ENCODE data around the gene GRM7.

Gene GRM7

DNA sequence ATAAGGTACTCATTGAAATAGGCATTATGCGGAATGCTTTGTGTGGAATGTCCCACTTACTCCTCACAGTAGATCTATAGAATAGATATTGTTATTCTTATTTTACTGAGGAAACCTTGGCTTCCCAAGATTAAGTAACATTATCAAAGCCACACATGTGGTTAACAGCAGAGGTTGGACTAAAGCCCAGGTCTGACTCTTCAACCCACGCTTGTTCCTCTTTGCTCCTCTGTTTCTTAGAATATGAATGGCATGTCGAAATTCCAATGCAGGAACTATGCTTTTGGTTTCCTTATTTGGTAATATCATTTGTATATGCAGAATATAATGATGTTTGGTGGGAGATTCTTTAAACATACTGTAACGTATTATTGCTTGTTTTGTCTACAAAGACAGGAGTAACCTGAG, 821.9 kb downstream of the GRM7 start:
- DNase-seq: no peak

DNA sequence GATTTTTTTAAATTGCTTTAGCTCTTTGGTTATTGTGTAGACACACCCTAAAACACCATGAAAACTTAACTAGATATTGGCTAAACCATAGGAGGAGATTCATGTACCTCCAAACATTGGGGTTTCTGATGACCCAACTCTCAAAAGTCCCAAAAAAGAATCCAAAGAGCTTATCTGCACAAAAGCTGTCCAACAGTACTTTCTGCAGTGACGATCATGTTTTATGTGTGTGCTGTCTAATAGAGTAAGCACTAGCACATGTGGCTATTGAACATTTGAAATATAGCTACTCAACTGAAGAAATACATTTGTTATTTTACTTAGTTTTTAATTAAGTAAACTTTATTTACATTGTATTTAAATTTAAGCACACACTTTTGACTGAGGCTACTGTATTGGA, 822.5 kb downstream of the GRM7 start:
- no peak for DNase-seq

DNA sequence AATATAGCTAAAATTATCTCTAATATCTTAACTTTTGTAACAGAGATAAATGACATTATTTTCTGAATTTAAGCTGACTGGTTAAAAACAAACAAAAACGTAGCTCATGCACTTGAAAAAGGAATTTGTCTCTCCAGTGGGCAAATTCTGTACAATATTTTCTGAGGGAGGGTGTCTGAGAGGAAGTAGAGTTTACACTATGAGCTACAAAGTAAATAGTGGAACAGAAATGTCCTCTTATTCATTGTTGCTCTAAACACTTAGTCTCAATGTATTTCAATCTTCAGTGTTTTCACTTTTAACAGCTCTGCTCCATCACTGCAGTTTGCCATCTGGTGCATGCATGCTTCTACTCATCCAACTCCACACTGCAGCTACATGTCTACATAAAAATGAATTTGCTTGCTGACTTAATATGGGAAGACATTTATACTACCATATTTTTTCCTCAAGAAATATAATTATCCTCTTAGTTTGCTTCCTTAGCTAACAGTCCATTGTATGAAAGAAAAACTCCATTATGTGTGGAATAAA, 823.3 kb downstream of the GRM7 start:
- DNase-seq: no peak

DNA sequence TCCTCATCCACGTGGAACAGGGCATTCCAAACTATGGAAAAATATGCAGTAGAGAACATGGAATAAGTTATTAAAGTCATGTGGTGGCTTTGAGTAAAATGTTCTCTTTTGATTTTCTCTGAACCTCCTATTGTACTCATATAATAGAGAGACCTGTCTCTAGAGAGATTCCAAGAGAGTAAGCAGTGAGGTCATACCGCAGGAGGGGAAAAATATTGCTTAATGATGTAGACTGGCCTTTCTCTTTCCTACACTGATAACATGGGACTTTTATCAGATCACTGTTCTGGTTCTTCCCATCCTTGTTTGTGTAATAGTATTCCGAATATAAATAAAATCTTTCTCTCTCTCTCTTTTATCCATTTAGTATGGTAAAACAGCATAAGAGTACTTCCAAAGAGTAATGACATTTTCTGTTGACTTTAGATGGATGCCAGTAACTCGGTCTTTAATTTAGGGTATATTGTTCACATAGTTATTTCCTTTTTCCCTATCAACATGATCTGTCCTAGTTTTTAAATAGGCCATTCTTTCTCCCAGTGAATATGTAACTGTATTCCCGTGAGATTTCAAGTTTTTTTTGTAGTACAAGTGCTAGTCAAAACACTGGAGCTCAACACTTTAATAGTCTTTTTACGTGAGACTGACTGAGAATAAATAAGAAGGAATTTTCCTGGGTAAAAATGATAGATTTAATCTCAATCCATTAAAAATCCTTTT, 826.7 kb downstream of the GRM7 start:
- DNase-seq: no peak

DNA sequence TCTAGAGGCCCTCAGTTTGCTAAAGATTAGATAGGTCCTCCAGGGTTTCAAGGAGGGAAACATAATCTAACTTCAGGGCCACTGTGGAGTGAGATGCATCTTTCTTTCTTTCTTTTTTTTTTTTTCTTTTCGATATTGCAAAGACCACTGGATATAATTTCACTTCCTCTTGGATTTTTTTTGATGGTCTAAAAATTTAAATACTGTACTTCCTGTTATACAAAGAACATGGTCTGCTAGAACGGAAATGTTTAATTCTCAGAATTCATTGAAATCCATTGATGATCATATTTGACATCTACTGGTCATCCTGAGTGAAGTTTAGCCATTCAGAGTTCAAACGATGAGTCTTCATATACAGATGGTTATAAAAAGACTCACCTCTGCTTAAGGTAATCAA, 832.0 kb downstream of the GRM7 start:
- no peak for DNase-seq

DNA sequence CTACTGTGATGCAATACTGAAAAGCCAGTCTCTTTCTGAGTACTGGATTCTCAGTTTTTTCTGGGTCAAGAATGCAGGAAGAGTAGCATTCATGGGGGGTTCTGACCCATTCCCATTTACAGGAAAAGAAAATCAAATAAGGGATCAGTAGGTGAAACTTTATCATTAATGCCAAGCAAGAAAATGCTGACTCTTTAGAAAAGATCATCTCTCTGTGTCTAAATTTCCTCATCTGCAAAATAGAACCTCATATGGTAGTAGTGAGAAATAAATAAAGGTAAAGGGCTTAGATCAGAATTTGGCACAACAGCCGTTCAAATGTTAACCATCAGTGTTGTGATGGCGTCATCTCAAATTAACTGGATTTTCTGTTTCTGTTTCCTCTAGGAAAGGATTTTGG, 833.1 kb downstream of the GRM7 start:
- no peak for DNase-seq

DNA sequence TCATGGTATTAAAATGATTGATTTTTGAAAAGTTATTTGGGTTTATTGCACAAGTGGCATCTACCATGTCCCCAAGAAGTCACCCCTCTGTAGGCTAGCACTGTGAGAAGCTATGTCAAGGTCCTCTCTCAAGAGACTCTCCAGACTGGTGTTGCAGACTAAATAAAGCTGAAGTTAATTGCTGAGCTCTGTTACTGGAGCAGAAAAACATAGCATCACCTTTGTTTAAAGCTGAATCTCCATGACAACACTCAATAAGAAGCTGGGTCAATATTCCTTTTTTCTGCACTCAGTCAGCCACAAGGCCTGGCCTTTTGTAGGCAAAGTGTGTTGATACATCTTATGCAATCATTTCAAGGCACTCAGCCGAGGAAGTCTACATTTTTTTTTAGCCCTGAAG, 834.1 kb downstream of the GRM7 start:
- peak; percentile 50 for DNase-seq

DNA sequence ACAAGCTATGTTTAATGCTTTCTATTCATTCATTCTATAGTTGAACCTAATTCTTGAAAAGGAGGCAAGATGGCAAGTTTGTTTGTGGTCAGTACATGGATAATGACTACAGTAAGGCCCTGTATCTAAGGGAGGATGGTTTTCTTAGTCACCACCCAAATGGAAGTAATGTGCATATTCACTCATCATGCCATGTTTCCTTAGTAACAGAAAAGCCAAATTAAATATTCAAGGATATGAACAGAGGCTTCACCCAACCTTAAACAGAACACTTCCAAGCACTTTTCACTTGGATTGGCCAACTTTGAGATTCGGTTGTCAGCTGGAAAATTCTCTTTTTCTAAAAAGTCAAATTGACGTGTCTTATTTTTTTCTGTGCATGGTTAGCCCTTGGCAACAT, 835.4 kb downstream of the GRM7 start:
- DNase-seq: peak; percentile 18

DNA sequence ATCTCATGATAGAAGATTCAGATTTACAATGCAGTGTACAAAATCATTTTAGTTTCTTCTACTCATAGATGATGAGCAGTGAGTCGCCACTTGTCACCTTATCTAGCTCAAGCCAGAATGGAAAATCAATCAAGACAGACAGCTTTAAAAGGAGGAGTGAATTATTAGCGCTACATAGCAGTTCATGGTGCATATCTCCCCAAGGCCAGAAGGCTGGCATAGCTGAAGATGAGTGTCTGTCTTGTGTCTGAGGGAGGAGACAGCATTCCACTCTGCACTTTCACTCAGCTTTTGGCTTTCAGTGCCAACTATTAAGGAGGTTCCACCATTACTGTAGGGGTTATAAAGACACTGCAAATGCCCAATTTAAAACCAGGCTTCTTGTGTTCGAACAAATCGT, 836.6 kb downstream of the GRM7 start:
- DNase-seq: no peak

DNA sequence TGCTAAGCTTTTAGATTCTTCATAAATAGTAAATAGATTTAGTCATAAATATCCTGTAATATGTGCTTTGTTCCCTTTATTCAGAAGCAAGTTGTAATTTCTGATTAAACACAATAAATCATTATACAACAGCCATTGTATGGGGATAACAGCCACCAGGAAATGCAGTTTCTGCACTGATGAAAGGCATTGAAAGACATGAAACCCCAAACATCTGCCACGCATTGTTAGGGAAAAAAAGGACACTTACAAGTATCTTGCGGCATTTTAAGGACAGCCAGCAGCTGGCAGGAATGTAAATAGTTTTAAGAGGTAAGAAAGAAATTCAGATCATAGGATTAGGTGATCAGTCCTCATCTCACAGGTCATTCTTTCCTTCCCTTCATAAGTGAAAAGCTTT, 839.6 kb downstream of the GRM7 start:
- DNase-seq: peak; percentile 20

DNA sequence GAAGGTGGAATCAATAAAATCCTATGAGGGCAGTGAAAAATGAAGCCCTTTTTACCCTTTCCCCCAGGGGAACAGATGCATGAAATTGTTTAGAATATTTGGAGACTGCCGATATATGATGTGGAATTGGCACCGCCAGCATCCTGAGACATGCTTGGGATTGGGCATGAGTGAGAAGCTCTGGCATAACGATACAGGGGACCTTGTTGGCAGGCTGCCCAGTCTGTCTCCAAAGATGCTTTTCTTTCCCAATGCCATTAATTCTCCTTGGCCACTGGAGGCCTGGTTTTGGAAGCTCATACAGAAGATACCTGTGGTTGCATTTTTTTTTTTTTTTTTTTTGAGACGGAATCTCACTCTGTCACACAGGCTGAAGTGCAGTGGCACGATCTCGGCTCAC, 840.1 kb downstream of the GRM7 start:
- no peak for DNase-seq

DNA sequence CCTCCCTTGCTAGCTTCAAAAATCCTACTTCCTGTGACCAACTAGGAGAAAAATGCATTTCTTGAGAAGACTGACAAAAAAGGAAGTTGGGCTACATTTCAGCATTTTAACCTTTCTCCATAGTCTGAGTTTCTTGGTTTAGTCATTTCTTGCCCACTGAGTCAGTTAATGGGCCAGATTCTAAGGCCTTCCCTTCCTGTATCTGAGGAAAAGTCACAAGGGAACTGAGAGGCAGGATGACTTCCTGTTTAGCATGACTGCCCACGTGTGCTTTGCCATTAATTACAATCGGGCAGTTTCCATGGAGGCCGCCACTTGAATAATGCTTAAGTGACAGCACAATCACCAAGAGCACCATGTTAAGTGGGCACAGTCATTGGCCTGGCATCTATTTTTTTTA, 846.3 kb downstream of the GRM7 start:
- no peak for DNase-seq

DNA sequence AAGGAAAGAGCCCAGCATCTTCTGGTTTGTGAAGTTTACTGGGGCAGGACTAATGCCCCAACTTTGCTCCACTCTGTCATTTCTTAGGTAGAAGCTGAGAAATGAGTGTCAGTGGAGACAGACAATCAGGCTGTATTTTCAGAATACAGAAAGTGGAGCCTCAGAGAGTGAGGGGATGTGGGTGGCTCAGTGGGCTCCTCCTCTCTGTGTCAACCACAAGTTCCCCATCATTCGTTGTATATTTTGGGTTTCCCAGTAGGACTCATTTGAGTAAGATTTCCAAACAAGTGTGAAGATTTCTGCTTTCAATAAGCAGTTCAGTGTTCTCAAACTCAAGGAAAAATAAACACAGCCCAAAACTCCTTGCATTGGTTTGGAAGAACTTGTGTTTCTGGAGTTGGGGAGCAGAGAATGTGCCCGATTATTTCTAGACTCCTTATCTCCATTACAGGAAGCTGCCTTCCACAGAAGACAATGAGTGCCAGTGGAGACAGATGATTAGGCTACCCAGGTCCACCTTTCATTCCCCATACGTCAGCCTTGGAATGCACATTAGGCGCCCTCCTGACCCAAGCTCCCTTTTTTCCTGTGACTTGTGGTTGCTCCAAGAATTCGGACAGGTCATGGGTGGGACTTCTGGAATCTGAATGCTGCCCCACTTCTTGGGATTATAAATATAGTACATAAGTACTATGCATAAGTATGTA, 848.6 kb downstream of the GRM7 start:
- DNase-seq: no peak

DNA sequence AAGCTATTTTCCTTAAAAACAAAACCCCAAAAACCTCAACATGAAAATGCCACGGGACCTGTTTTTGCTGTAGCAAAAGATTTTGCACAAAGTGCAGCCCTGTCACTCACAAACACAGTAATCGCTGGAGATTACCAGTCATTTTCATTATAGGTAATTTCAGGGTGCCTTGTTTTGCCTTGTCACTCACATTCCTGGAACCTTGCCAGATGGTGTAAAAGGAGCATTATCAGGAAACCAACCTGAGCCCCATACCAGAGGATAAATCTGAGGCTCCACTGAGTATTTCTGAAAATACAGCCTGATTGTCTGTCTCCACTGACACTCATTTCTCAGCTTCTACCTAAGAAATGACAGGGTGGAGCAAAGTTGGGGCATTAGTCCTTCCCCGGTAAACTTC, 849.4 kb downstream of the GRM7 start:
- DNase-seq: no peak

DNA sequence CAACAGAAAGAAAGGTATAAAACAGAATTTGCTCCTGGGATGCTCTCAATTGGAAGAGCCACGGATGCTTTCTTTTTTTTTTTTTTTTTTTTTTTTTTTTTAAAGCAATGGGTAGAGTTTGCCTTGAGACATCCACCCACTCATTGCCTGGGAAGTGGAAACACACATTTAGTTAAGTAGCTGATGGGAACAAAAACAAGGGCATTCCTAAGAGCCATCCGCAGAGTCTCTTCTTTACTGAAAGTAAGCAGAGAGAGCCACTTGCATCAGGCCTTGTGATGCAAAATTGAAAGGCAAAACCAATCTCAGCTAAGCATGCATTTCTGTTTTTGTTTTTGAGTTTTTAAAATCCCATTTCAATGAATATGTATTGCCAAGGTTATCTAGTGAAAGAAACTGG, 852.8 kb downstream of the GRM7 start:
- DNase-seq: no peak

DNA sequence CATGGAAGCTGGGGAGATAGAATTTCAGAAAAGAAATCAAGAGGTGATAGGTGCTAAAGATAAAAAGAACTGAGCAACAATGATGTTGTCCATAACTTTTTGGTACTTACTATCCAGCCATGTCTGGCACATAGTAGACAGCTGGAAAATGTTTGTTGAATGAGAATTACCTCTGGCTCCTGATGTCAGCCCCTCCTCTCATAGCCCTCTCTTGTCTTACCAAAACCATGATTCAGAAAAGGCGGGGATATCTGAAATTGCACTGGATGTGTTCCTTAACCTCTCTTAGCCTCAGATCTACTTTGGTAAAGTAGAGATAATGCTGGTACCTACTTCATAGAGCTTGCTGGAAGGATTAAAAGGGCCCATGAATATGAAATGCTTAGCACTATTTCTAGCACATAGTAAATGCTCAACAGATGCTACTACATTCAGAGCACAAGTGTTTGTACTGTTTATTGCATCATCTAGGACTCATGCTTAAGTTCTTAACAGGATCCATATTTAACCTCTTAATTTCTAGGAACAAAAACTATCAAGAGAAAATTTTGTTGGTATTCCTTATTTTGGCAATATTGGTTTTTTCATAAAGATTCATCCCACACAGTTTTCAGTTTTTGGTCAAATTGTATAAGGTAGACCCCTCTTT, 859.9 kb downstream of the GRM7 start:
- no peak for DNase-seq

DNA sequence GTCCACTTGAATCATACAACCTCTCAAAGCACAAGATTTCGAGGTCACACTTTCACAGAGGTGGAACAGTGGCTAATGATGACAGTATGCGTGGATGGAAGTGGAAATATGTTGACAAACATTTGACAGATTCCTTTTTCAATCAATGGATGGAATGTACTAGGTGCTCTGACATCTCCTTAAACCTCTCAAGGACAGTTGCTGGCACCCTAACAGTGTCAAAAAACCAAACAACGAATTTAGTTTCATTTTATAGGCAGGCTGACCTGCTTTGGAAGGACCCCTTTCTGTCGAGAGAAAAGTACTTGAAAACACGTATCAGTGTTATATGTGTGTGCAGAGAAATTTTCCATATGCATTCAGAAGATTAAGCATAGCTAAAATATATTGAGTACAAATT, 861.0 kb downstream of the GRM7 start:
- DNase-seq: no peak

DNA sequence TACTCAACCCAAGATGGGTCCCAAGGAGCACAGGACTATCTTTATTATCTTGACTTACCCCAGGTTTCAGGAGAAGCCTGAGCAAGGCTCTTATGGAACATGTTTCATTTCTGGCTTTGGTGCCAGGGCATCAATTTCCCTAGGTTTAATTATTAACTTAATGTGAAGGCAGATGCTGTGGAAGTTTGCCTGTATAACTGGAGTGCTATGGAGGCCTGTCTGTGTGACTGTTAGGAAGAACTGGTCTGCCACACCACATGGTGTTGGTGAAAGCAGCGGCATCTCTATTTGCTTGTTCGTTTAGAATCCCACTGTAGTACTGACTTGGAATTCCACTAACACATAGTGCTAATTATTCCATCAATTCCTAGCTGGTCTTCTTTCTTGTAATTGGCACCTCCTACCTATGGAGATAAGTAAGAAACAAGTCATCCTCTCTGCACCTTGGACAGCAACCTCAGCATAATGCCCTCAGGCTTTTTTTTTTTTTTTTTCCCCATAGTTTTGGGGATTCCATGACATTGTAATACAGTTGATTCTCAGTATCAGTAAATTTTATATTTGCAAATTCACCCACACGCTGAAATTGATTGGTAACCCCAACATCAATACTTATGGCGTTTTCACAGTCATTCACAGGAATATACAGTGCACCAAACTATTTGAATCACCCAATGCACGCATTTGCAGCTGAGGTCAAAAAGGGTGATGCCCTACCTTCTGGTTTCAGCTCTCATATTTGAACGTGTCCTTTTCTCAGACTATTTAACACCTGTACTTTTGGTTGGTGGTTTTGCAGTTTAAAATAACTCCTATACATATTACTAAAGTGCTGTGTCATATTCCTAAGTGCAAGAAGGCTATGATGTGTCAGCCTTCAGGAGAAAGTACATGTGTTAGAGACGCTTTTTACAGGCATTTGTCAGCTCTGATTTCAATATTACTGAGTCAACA, 867.9 kb downstream of the GRM7 start:
- DNase-seq: no peak

DNA sequence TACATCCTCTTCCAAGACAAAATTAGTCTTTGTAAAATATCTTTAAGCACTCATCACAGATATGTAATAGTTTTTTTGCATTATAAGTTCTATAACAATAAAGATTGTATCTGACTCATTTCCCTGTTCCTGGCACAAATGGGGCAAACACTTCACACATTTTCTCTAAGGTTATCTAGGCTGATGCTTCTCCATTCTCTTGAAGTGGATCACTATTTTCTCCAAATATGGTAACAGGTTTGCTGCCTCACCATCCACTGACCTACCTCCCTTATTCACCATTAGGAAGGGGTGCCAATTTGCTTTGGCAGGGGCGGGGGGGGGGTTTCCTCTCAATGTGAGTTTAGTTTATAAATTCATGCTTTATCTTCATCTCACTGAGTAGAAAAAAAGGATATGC, 873.0 kb downstream of the GRM7 start:
- DNase-seq: no peak

DNA sequence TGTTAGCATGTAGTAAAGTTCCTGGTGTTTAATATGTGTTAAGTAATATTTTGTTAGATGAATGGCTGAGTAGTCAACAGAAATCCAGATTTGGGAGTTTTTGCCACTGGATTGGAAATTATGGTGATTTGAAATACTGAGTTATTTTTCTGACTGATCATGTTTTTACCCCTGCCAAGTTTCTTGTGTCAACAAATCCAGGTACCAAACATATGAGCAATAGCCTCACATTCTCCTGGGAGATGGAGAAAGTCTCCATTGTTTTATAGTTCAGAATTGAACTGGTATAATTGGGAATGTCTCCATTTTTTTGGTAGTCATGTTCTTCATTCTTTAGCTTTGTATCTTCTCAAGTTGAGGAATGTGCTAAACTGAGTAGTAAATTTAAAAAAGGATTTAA, 873.5 kb downstream of the GRM7 start:
- no peak for DNase-seq

DNA sequence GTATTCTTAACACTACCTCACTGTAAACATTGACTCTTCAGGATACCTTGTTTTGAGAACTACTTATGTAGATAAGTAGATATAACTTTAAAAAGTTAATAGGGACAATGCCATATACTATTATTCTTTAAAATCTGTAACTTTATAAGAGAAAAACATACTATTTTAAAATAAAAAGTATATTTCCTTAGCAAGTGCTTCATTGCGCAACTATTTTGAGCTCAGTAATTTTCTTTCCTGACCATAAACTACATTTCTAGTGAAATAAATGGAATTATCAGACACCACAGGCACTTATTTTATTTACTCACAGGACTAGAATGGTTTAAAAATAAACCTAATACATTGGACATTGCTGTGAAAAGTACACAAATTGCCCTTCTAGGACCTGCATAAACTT, 876.3 kb downstream of the GRM7 start:
- no peak for DNase-seq

DNA sequence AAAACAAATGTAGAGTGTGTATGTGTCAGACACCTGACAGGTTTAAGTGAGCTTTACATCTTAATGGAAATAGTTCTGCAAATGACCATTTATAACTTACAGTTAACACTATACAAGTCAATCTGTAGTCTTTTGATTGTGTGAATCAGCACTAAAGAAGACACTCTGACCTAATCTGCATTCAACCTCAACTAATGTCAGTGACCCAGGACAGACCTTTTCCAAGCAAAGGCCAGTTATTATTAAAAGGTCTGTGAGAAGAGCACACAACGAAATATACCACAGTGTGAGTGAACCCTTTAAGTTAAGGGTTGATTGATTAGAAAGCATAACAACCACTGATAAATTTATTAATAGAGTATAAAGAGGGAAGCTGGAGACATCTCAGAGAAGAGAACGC, 878.8 kb downstream of the GRM7 start:
- DNase-seq: no peak

DNA sequence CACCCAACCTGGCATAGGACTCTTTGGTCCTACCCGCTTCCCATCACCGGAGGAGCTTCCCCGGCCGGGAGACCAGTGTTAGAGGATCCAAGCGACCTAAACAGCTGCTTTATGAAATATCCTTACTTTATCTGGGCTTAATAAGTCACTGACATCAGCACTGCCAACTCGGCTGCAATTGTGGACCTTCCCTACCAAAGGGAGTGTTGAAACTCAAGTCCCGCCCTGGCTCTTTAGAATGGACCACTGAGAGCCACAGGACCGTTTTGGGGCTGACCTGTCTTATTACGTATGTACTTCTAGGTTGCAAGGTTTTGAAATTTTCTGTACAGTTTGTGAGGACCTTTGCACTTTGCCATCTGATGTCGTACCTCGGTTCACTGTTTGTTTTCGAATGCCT, 879.5 kb downstream of the GRM7 start:
- DNase-seq: no peak
